Fibroblast of the aortic adventitia (primary cell): Measurements from ENCODE around the gene LARP1B. TPM values are rescaled to one million over a fixed set of nuclear protein-coding genes. Genes with fewer than 3 reads are reported as not detected.
"Not testable (repeated sequence)": the region's sequence is repeated elsewhere in the genome, so short reads cannot be mapped to it uniquely, and the experiment has no call there.

ENCODE experiments used
- DNase-seq: peaks from one replicate; pipeline ENCODE4 v3.0.0-alpha.2; 2010; ENCODE audit warnings: low read depth
- H3K4me3 ChIP-seq: 2 replicates; pipeline ENCODE4 v1.5.1; 2011; ENCODE audit warnings: low read depth, mild to moderate bottlenecking, control low read depth, low read length, moderate library complexity
- CTCF ChIP-seq: IDR thresholded peaks from 2 replicates; pipeline ENCODE4 v1.5.1; 2011; ENCODE audit warnings: mild to moderate bottlenecking, low read length, control low read depth, inconsistent platforms; ENCODE audit not compliant: insufficient read depth
- total RNA-seq: library from RNA; depleted of rRNA; stranded (reverse); fragments of >200 nt; gene quantifications from 2 replicates; pipeline ENCODE4 v1.2.3, GENCODE V29; 2012; ENCODE audit warnings: low replicate concordance

LARP1B gene
- total RNA-seq, 1 donor: 23.8 TPM

- no peak overlapping the region for H3K4me3 ChIP-seq
- TF ChIP-seq CTCF: no peak
- DNase-seq: no peak
These were observed 4.7 kb upstream of the LARP1B start for GRCh38 chr4:128056396-128056795.

- H3K4me3 ChIP-seq: peak overlapping the region; percentile 85
- peak; percentile 13 for DNase-seq
- no peak for TF ChIP-seq CTCF
These were observed 902 bp upstream of the LARP1B start for GRCh38 chr4:128060121-128060698.

- peak overlapping the region; percentile 85 for H3K4me3 ChIP-seq
- TF ChIP-seq CTCF: no peak
- DNase-seq: peak; percentile 15
These were observed 739 bp downstream of the LARP1B start for GRCh38 chr4:128061566-128062536.

- not testable (repeated sequence) for DNase-seq, H3K4me3 ChIP-seq
These were observed 5.3 kb downstream of the LARP1B start for GRCh38 chr4:128066453-128066820.

GRCh38 chr4:128068918-128069317 is 7.8 kb downstream of the LARP1B start:
- H3K4me3 ChIP-seq: no peak overlapping the region
- DNase-seq: peak; percentile 25
- peak; percentile 31 for TF ChIP-seq CTCF

- TF ChIP-seq CTCF: no peak
- DNase-seq: no peak
- H3K4me3 ChIP-seq: no peak overlapping the region
These were observed 15.4 kb downstream of the LARP1B start for GRCh38 chr4:128076464-128076863.

GRCh38 chr4:128095293-128095692 is 34.2 kb downstream of the LARP1B start:
- not testable (repeated sequence) for DNase-seq, H3K4me3 ChIP-seq

- DNase-seq: peak; percentile 4
- TF ChIP-seq CTCF: no peak
- H3K4me3 ChIP-seq: no peak overlapping the region
These were observed 46.7 kb downstream of the LARP1B start for GRCh38 chr4:128107766-128108165.
